Coronary artery (tissue), 2 donors: ENCODE results near the gene RRM1.

Experiments
- DNase-seq: peaks from one replicate; pipeline ENCODE4 v3.0.0-alpha.2; 2017; ENCODE audit warnings: low spot score
- H3K27ac ChIP-seq, 2 donors: fragments of 200-600 bp; sonication (generic); one replicate each; pipeline ENCODE4 v1.5.1; 2016 to 2019
- H3K4me3 ChIP-seq: fragments of 200-600 bp; sonication (generic); 2 replicates; pipeline ENCODE4 v1.5.1; 2016; ENCODE audit warnings: mild to moderate bottlenecking, moderate library complexity
- TF ChIP-seq, protein P1 (sequence below): fragments of 200-600 bp; sonication (generic); IDR thresholded peaks from one replicate; pipeline ENCODE4 v1.5.1; 2019; ENCODE audit warnings: antibody characterized with exemption

RRM1 gene

GRCh38 chr11:4065601-4066377 is 28.8 kb upstream of the RRM1 start:
- Histone ChIP-seq H3K27ac (no peak overlapping the region), H3K4me3 (no peak overlapping the region)
- DNase-seq = no peak
- TF ChIP-seq, protein P1, sequence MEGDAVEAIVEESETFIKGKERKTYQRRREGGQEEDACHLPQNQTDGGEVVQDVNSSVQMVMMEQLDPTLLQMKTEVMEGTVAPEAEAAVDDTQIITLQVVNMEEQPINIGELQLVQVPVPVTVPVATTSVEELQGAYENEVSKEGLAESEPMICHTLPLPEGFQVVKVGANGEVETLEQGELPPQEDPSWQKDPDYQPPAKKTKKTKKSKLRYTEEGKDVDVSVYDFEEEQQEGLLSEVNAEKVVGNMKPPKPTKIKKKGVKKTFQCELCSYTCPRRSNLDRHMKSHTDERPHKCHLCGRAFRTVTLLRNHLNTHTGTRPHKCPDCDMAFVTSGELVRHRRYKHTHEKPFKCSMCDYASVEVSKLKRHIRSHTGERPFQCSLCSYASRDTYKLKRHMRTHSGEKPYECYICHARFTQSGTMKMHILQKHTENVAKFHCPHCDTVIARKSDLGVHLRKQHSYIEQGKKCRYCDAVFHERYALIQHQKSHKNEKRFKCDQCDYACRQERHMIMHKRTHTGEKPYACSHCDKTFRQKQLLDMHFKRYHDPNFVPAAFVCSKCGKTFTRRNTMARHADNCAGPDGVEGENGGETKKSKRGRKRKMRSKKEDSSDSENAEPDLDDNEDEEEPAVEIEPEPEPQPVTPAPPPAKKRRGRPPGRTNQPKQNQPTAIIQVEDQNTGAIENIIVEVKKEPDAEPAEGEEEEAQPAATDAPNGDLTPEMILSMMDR = no peak

- H3K27ac ChIP-seq = no peak overlapping the region
- TF ChIP-seq, protein P1 = no peak
- DNase-seq = no peak
- H3K4me3 ChIP-seq = no peak overlapping the region
Observed at GRCh38 chr11:4066910-4067309, 27.7 kb upstream of the RRM1 start.

- Histone ChIP-seq H3K27ac (no peak overlapping the region), H3K4me3 (no peak overlapping the region)
- DNase-seq = no peak
- TF ChIP-seq, protein P1 = no peak
Observed at GRCh38 chr11:4068962-4069361, 25.6 kb upstream of the RRM1 start.

GRCh38 chr11:4071325-4071724 is 23.3 kb upstream of the RRM1 start:
- TF ChIP-seq, protein P1 = no peak
- Histone ChIP-seq H3K27ac (no peak overlapping the region), H3K4me3 (no peak overlapping the region)
- no peak for DNase-seq

- Histone ChIP-seq H3K27ac (no peak overlapping the region), H3K4me3 (no peak overlapping the region)
- no peak for DNase-seq
- TF ChIP-seq, protein P1 = no peak
Observed at GRCh38 chr11:4071914-4072313, 22.7 kb upstream of the RRM1 start.

DNA sequence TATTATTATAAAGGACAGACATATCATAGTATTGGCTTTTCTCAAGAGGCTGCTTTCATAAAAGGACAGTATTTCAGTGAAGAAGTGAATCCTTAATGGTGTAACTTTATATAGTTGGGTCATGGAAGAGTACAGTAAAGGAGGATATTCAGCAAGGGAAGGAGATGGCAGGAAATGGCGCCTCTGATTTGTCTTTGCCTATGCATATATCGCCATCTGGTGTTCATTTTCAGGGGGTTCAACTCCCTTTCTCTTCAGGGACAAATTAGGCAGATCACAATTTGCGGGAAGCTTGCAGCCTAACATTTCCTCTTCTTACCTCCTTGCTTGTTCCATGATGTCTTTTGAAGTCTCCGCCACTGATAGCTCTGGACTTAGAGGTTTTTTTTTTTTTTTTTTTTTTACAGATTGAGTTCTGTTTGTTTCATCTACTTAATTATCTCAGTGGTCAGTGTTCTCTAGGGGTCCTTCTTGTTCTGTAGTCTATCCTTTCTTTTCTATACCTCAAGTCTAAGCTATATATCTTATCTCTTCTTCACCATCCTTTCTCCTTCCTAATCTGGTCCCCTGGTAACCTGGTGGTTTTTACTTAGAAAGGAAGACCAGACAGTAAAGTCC is 21.8 kb upstream of the RRM1 start:
- Histone ChIP-seq H3K4me3 (no peak overlapping the region), H3K27ac (no peak overlapping the region)
- TF ChIP-seq, protein P1 = peak; percentile 45
- no peak for DNase-seq

GRCh38 chr11:4074266-4074665 is 20.3 kb upstream of the RRM1 start:
- DNase-seq = no peak
- no peak overlapping the region for H3K4me3 ChIP-seq
- H3K27ac ChIP-seq = no peak overlapping the region
- TF ChIP-seq, protein P1 = no peak
